Cortex of kidney (tissue), 1 donor: ENCODE data around the gene MYBPC1.
"Not testable (repeated sequence)": the region's sequence is repeated elsewhere in the genome, so short reads cannot be mapped to it uniquely, and the experiment has no call there.

Experiments
- DNase-seq: peaks from one replicate; lab custom pipeline; 2025; lab: John Stamatoyannopoulos, UW

MYBPC1 gene

DNA sequence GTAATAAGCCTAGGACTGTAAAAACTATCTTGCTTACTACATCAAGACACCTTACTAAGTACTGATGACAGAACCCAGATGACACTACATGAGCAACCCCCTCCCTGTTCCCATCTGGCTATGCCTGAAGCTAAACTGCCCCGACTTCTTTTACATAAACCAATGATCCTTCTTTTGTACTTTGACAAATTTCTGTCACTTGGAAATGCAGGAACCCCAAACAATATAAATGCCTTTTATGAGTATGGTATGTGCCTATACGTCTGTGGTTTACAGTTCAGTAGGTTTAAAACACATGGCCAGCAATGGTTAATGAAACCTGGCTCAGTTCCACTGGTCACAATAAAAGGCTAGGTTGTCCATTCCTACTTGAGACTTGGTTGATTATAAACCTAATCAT lies 138.4 kb downstream of the MYBPC1 start:
- no peak for DNase-seq

DNA sequence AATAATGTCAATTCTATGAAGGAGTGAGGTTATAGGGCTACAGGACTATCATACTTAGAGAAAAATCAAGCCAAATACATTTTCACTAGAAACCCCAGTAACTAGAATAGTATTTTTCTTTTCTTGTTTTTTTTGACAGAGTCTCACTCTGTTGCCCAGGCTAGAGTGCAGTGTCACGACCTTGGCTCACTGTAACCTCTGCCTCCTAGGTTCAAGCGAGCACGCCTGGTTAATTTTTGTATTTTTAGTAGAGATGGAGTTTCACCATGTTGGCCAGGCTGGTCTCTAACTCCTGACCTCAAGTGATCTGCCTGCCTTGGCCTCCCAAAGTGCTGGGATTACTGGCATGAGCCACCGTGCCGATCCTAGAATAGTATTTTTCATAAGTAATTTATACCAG lies 139.7 kb downstream of the MYBPC1 start:
- DNase-seq = not testable (repeated sequence)
